HepG2 (cell line): ENCODE data around the gene PRKACA. TPM values are rescaled to one million over a fixed set of nuclear protein-coding genes. Genes with fewer than 3 reads are reported as not detected.

Source experiments
- DZIP1 ChIP-seq: sonication (generic); formaldehyde crosslinking; IDR thresholded peaks from 2 replicates; pipeline ENCODE4 v1.5.0; 2020; ENCODE audit warnings: mild to moderate bottlenecking, missing genetic modification reagents
- GATAD2A ChIP-seq: IDR thresholded peaks from 2 replicates; pipeline ENCODE4 v1.6.1; 2016
- HES4 ChIP-seq: sonication (generic); formaldehyde crosslinking; IDR thresholded peaks from 2 replicates; pipeline ENCODE4 v1.9.0; 2021; ENCODE audit warnings: mild to moderate bottlenecking, missing genetic modification reagents, borderline replicate concordance
- HMGXB4 ChIP-seq, 2 experiments: sonication (generic) in 1 of 2; formaldehyde crosslinking in 1 of 2; IDR thresholded peaks; 2 replicates each; pipeline versions ENCODE4 v1.4.0 to v1.6.1; 2018 to 2020; ENCODE audit warnings: missing genetic modification reagents in 2 of 2, borderline replicate concordance in 1 of 2, low read depth in 1 of 2, mild to moderate bottlenecking in 1 of 2, missing biosample characterization in 1 of 2
- LCORL ChIP-seq, 2 experiments: fragments of 450-650 bp in 1 of 2; sonication (generic) in 1 of 2; formaldehyde crosslinking in 1 of 2; IDR thresholded peaks; 2 replicates each; pipeline versions ENCODE4 v1.5.0 to v1.6.1; 2017 to 2020; ENCODE audit warnings: antibody characterized with exemption in 1 of 2, missing genetic modification reagents in 1 of 2
- MTA1 ChIP-seq: sonication (generic); formaldehyde crosslinking; IDR thresholded peaks from 2 replicates; pipeline ENCODE4 v1.4.0; 2020; ENCODE audit warnings: missing genetic modification reagents, mild to moderate bottlenecking, borderline replicate concordance
- MYC ChIP-seq: sonication (generic); formaldehyde crosslinking; IDR thresholded peaks from 2 replicates; pipeline ENCODE4 v1.9.0; 2021; ENCODE audit warnings: missing genetic modification reagents, borderline replicate concordance
- NRL ChIP-seq: sonication (generic); formaldehyde crosslinking; IDR thresholded peaks from 2 replicates; pipeline ENCODE4 v1.5.0; 2020; ENCODE audit warnings: missing genetic modification reagents, mild to moderate bottlenecking, moderate library complexity, borderline replicate concordance
- RAD21 ChIP-seq: fragments of 450-650 bp; formaldehyde crosslinking; IDR thresholded peaks from 2 replicates; pipeline ENCODE4 v1.5.0; 2020; ENCODE audit warnings: mild to moderate bottlenecking
- SMC3 ChIP-seq: IDR thresholded peaks from 2 replicates; pipeline ENCODE4 v1.6.1; 2011; ENCODE audit warnings: low read length, improper control_type of control experiment
- UBTF ChIP-seq: sonication (generic); formaldehyde crosslinking; IDR thresholded peaks from 2 replicates; pipeline ENCODE4 v1.4.0; 2020; ENCODE audit warnings: mild to moderate bottlenecking, missing genetic modification reagents
- ZBTB7B ChIP-seq: sonication (generic); formaldehyde crosslinking; IDR thresholded peaks from 2 replicates; pipeline ENCODE4 v1.4.0; 2020; ENCODE audit warnings: missing genetic modification reagents
- ZNF687 ChIP-seq: sonication (generic); formaldehyde crosslinking; IDR thresholded peaks from 2 replicates; pipeline ENCODE4 v1.5.1; 2020; ENCODE audit warnings: mild to moderate bottlenecking, missing genetic modification reagents, moderate library complexity
- polyA plus RNA-seq, 8 experiments: library from polyadenylated mRNA; depleted of rRNA in 3 of 8; stranded (reverse) in 7 of 8; unstranded in 1 of 8; fragments of >200 nt; fragmentation: Illumina TruSeq in 4 of 8; extraction: Trizol in 4 of 8; gene quantifications; 2 replicates each; pipeline versions ENCODE4 v1.2.1 to v1.2.3, GENCODE V29; 2011 to 2016; ENCODE audit warnings: low read depth in 4 of 8, missing spikeins in 1 of 8, mixed read lengths in 1 of 8; ENCODE audit not compliant: insufficient read depth in 1 of 8
- total RNA-seq, 5 experiments: library from RNA; depleted of rRNA; stranded (reverse); fragments of >200 nt; fragmentation: Illumina TruSeq; extraction: Trizol; gene quantifications; 2 replicates each; pipeline ENCODE4 v1.2.3, GENCODE V29; 2016; ENCODE audit warnings: low read depth in 1 of 5

The PRKACA gene
- total and polyA plus RNA-seq, 2 of the 13 experiments (the other 11 are each of a cell fraction or from before 2014, with no cell fraction given), result 11.0 to 18.2 TPM

- TF ChIP-seq HMGXB4 (CRISPR knock-in tag; IDR thresholded peaks at IDR 0.05; ENCODE audit: borderline replicate concordance in 1 of 2, low read depth in 1 of 2) (peak; percentile 33 to 67; a peak in 1 of 4 replicates), DZIP1 (0 out of 2 replicates have a peak, but pooled peaks have one; percentile 39), ZNF687 (CRISPR knock-in tag) (peak; percentile 62), LCORL (IDR thresholded peaks at IDR 0.05) (no peak), LCORL (CRISPR knock-in tag; IDR thresholded peaks at IDR 0.05) (peak; percentile 33; the same call in 1 of the 2 replicates), SMC3 (peak; percentile 43; the same call in 1 of the 2 replicates), NRL (0 out of 2 replicates have a peak, but pooled peaks have one; percentile 35), HES4 (CRISPR knock-in tag) (0 out of 2 replicates have a peak, but pooled peaks have one; percentile 34), GATAD2A (CRISPR knock-in tag) (no peak), UBTF (0 out of 2 replicates have a peak, but pooled peaks have one; percentile 20), MYC (CRISPR knock-in tag) (peak; percentile 33; the same call in 1 of the 2 replicates), RAD21 (peak; percentile 73), MTA1 (0 out of 2 replicates have a peak, but pooled peaks have one; percentile 47), ZBTB7B (CRISPR knock-in tag) (peak; percentile 66; the same call in 1 of the 2 replicates)
These were observed 30.4 kb upstream of the PRKACA start (continued) for GRCh38 chr19:14147797-14148605.
